ENCODE measurements around the gene ZNF385B.
"Not testable (repeated sequence)": the region's sequence is repeated elsewhere in the genome, so short reads cannot be mapped to it uniquely, and the experiment has no call there.

ZNF385B gene

GRCh38 chr2:179861416-179862067, at the start of gene ZNF385B:
ZNF385B (minus strand) TSS chr2:179861612.
- peak; percentile 22 for ATAC-seq
- Mint-ChIP-seq H3K27ac (no peak within 1 kb of the TSS), H3K4me1 (peaks cover 16% of the 10 kb centered on the region)

GRCh38 chr2:179910735-179911113, 49.3 kb upstream of the ZNF385B start:
- no peaks in the 10 kb centered on the region for H3K27me3 Mint-ChIP-seq
- H3K36me3 Mint-ChIP-seq = no peaks in the 10 kb centered on the region
- no peaks in the 10 kb centered on the region for H3K9me3 Mint-ChIP-seq
- H3K27ac Mint-ChIP-seq = no peak overlapping the region
- no peaks in the 10 kb centered on the region for H3K4me1 Mint-ChIP-seq
- H3K4me3 Mint-ChIP-seq = no peak overlapping the region
- ATAC-seq = no peak

More at GRCh38 chr2:179861416-179862067, at the start of gene ZNF385B:
- H3K27me3 Mint-ChIP-seq = peaks cover 52% of the 10 kb centered on the region
- H3K36me3 Mint-ChIP-seq = no peaks in the 10 kb centered on the region
- peak within 1 kb of the TSS; percentile 34 for H3K4me3 Mint-ChIP-seq
- no peaks in the 10 kb centered on the region for H3K9me3 Mint-ChIP-seq

DNA sequence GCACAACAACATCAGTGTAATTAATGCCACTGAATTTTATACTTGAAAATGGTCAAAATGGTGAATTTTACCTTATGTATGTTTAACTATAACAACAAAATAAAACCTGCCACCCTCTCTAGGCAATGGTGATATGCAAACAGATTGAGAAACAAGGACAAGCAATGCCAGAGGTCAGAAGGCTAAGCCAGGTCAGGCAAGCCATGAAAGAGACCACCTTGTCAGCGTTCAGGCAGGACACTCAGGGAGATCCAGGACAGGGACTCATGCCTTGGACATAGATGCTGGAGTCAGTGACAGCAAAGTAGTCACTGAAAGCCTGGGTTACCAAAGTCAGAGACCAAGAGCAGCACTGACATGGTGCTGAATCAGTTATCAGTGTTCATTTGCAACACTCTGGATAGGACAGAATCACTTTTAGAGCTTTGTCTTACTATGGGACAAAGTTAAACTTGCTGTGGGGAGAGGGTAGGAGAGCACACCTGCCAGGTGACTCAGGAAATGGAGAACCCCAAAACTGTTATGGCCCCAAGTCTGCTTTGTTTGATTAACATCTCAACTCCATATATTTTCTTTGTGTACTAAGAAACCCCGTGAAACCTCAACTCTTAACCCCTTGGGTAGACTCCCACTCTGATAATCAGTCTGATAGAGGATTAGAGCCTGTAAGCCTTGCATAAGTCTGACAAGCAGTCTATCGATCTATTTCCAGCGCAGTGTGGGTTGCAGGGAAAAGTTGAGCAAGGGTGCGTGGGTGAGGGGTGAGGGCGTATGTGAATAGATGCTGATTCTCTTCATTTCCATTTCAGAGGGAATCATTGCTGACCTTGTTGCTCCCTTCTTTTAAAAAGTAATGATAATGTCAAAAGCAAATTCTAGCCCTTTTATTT, 48.7 kb upstream of the ZNF385B start:
- Mint-ChIP-seq H3K27ac (no peak overlapping the region), H3K4me3 (no peak overlapping the region), H3K4me1 (no peaks in the 10 kb centered on the region), H3K36me3 (no peaks in the 10 kb centered on the region), H3K27me3 (no peaks in the 10 kb centered on the region), H3K9me3 (no peaks in the 10 kb centered on the region)
- ATAC-seq = no peak

GRCh38 chr2:179900655-179901054, 39.2 kb upstream of the ZNF385B start:
- no peaks in the 10 kb centered on the region for H3K4me1 Mint-ChIP-seq
- no peak overlapping the region for H3K4me3 Mint-ChIP-seq
- H3K36me3 Mint-ChIP-seq = no peaks in the 10 kb centered on the region
- peaks cover 9% of the 10 kb centered on the region for H3K9me3 Mint-ChIP-seq
- no peak overlapping the region for H3K27ac Mint-ChIP-seq
- H3K27me3 Mint-ChIP-seq = no peaks in the 10 kb centered on the region
- ATAC-seq = no peak

DNA sequence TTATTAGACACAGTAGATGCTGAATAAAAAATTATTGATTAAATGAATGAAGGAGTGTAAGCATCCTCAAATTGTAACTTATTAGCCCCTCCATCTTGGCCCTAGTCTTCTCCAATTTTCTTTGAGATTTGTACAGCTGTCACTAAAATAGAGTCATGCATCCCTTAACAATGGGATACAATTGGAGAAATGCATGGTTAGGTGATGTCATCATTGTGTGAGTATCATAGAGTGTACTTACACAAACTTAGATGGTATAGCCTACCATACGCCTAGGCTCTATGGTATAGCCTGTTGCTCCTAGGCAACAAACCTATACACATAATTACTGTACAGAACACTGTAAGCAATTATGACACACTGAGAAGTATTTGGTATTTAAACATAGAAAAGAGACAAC, 38.3 kb upstream of the ZNF385B start:
- H3K9me3 Mint-ChIP-seq = peaks cover 9% of the 10 kb centered on the region
- H3K4me1 Mint-ChIP-seq = no peaks in the 10 kb centered on the region
- no peak for ATAC-seq
- H3K27ac Mint-ChIP-seq = no peak overlapping the region
- H3K4me3 Mint-ChIP-seq = no peak overlapping the region
- H3K36me3 Mint-ChIP-seq = no peaks in the 10 kb centered on the region
- H3K27me3 Mint-ChIP-seq = no peaks in the 10 kb centered on the region

- ATAC-seq = no peak
- no peaks in the 10 kb centered on the region for H3K36me3 Mint-ChIP-seq
- H3K4me1 Mint-ChIP-seq = no peaks in the 10 kb centered on the region
- peaks cover 2% of the 10 kb centered on the region for H3K27me3 Mint-ChIP-seq
- H3K9me3 Mint-ChIP-seq = peaks cover 9% of the 10 kb centered on the region
- no peak overlapping the region for H3K4me3 Mint-ChIP-seq
- H3K27ac Mint-ChIP-seq = no peak overlapping the region
These were observed 37.5 kb upstream of the ZNF385B start for GRCh38 chr2:179898873-179899272.

DNA sequence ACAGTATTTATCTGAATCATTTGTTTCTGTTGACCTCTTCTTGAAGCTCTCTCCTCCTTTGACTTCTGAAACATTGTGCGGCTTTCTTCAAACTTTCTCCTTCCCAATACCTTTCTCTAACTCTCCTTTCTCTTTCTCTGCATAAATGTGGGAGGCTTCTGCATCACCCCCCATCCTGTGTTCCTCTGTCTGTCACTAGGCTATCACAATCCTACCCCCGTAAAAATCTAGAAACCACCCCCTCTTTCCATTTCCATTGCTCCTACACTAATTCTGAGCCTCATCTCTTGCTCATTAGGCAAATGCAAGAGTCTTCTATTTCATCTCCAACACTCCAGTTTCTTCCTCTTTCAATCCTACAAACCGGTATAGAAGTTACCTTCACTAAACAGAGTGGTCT, 32.2 kb upstream of the ZNF385B start:
- Mint-ChIP-seq H3K9me3 (peaks cover 8% of the 10 kb centered on the region), H3K27ac (no peak overlapping the region), H3K4me1 (no peaks in the 10 kb centered on the region), H3K36me3 (no peaks in the 10 kb centered on the region), H3K4me3 (no peak overlapping the region), H3K27me3 (peaks cover 8% of the 10 kb centered on the region)
- ATAC-seq = no peak

- no peak for ATAC-seq
- H3K4me1 Mint-ChIP-seq = no peaks in the 10 kb centered on the region
- H3K36me3 Mint-ChIP-seq = no peaks in the 10 kb centered on the region
- H3K4me3 Mint-ChIP-seq = no peak overlapping the region
- peaks cover 8% of the 10 kb centered on the region for H3K9me3 Mint-ChIP-seq
- peaks cover 8% of the 10 kb centered on the region for H3K27me3 Mint-ChIP-seq
- H3K27ac Mint-ChIP-seq = no peak overlapping the region
These were observed 29.8 kb upstream of the ZNF385B start for GRCh38 chr2:179891237-179891636.

DNA sequence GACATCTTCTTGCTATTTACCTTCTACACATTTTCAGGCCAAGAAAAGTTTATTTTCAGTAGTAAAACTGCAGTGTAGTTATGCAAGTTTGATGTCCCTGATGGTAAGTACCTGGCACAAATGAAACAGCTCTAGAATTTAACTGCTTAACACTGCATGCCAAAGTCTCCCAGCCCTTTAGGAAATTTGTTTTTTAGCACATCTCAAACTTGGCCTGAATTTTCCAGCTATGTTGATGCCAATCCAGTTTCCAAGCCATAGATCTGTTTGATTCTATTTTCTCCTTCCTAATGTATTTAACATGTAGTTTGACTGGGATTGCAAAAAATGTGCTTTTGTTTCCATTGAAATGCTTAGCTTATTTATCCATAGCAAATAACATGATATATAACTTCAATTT, 29.3 kb upstream of the ZNF385B start:
- ATAC-seq = no peak
- Mint-ChIP-seq H3K4me1 (no peaks in the 10 kb centered on the region), H3K36me3 (no peaks in the 10 kb centered on the region), H3K27ac (no peak overlapping the region), H3K9me3 (peaks cover 8% of the 10 kb centered on the region), H3K4me3 (no peak overlapping the region), H3K27me3 (peaks cover 8% of the 10 kb centered on the region)

GRCh38 chr2:179888642-179889041, 27.2 kb upstream of the ZNF385B start:
- not testable (repeated sequence) for ATAC-seq, H3K4me3 Mint-ChIP-seq, H3K9me3 Mint-ChIP-seq, H3K27me3 Mint-ChIP-seq, H3K36me3 Mint-ChIP-seq, H3K4me1 Mint-ChIP-seq, H3K27ac Mint-ChIP-seq

DNA sequence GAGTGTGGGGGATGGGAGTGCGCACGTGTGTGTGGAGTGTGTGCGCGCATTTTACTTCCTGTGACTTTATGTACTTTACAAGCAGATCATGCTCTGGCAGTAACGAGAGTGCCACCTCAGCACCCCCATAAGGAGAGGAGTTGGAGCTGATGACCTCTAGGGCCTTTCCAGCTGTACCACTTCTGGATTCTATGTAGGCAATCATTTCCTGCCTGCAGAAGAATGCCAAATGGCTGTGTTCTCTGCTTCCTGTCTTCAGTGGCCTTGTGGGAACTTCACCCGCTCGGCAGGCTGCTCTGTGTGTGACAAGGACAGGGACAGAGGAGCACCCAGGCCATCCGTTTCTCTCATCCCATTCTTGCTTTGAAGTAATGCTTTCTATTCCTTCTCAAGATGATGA, 22.8 kb upstream of the ZNF385B start:
- no peaks in the 10 kb centered on the region for H3K36me3 Mint-ChIP-seq

GRCh38 chr2:179882851-179883806, 21.7 kb upstream of the ZNF385B start:
- H3K27ac Mint-ChIP-seq = no peak overlapping the region
- H3K9me3 Mint-ChIP-seq = no peaks in the 10 kb centered on the region
- ATAC-seq = no peak
- H3K27me3 Mint-ChIP-seq = peaks cover 8% of the 10 kb centered on the region
- no peaks in the 10 kb centered on the region for H3K36me3 Mint-ChIP-seq
- no peak overlapping the region for H3K4me3 Mint-ChIP-seq
- no peaks in the 10 kb centered on the region for H3K4me1 Mint-ChIP-seq

More for the DNA sequence above, 22.8 kb upstream of the ZNF385B start:
- Mint-ChIP-seq H3K4me3 (no peak overlapping the region), H3K4me1 (no peaks in the 10 kb centered on the region), H3K9me3 (peaks cover 4% of the 10 kb centered on the region), H3K27me3 (peaks cover 8% of the 10 kb centered on the region), H3K27ac (no peak overlapping the region)
- ATAC-seq = peak; percentile 50

GRCh38 chr2:179877601-179878364, 16.4 kb upstream of the ZNF385B start:
- no peaks in the 10 kb centered on the region for H3K9me3 Mint-ChIP-seq
- no peak overlapping the region for H3K4me3 Mint-ChIP-seq
- H3K4me1 Mint-ChIP-seq = no peaks in the 10 kb centered on the region
- no peaks in the 10 kb centered on the region for H3K36me3 Mint-ChIP-seq
- no peak overlapping the region for H3K27ac Mint-ChIP-seq
- ATAC-seq = no peak
- peaks cover 11% of the 10 kb centered on the region for H3K27me3 Mint-ChIP-seq

GRCh38 chr2:179876266-179876665, 14.9 kb upstream of the ZNF385B start:
- no peak overlapping the region for H3K27ac Mint-ChIP-seq
- peak; percentile 5 for ATAC-seq
- H3K36me3 Mint-ChIP-seq = no peaks in the 10 kb centered on the region
- H3K4me3 Mint-ChIP-seq = no peak overlapping the region
- H3K4me1 Mint-ChIP-seq = no peaks in the 10 kb centered on the region
- H3K9me3 Mint-ChIP-seq = no peaks in the 10 kb centered on the region
- H3K27me3 Mint-ChIP-seq = peaks cover 23% of the 10 kb centered on the region

Data from stimulated activated memory B cell treated with anti-CD40 and anti-IgM and Interleukin-4, amounts not matched to agents 10 μg/mL and 1 μg/mL and 100 μg/mL, for 72 hours (primary cell).